HepG2 (cell line): Measurements from ENCODE around the gene PHKA2. TPM values are rescaled to one million over a fixed set of nuclear protein-coding genes. Genes with fewer than 3 reads are reported as not detected.

ENCODE experiments used
- ATAC-seq: fragments of 200-7000 bp; cut with Tn5 transposase; 3 replicates; pipeline ENCODE4 v1.9.1; 2020; ENCODE audit warnings: mild to moderate bottlenecking, moderate library complexity
- BruUV-seq: library from RNA; stranded (reverse); fragments of 400-500 nt; replicated peaks from 2 replicates; lab custom pipeline; 2021; lab: Mats Ljungman, UMichigan
- CTCF ChIA-PET: fragments of 300-600 bp; formaldehyde crosslinking; extraction: SDS; loops from one replicate; lab custom pipeline; 2021; ENCODE audit warnings: low total read pairs, inconsistent platforms, low intra/inter-chr PET ratio; lab: Yijun Ruan, JAX
- POLR2A ChIA-PET: fragments of 350-600 bp; sonication (Branson Sonifier 250); formaldehyde crosslinking; loops from one replicate; lab custom pipeline; 2020; ENCODE audit warnings: antibody characterized with exemption, inconsistent platforms; lab: Yijun Ruan, JAX
- DNase-seq: peaks from one replicate; pipeline ENCODE4 v3.0.0-alpha.2; 2015; ENCODE audit warnings: low spot score
- FAIRE-seq: peaks from 3 replicates; lab custom pipeline; 2011; peaks lifted over from hg19 to GRCh38; lab: Jason Lieb, UNC
- H2AFZ ChIP-seq: one replicate; pipeline ENCODE4 v1.6.1; 2011; ENCODE audit warnings: low read length, inconsistent platforms
- H3K27ac ChIP-seq: fragments of 300-600 bp; 3 replicates; pipeline ENCODE4 v1.8.0; 2011; ENCODE audit warnings: mixed run types, mild to moderate bottlenecking, mixed read lengths, low read length, inconsistent platforms; ENCODE audit not compliant: insufficient read depth; ENCODE audit errors: extremely low read length
- H3K27me3 ChIP-seq, 2 experiments: fragments of 200-600 bp in 1 of 2; 2 replicates in 1 of 2; 3 replicates in 1 of 2; pipeline versions ENCODE4 v1.6.0 to v1.8.0; 2011; ENCODE audit warnings: low read length in 2 of 2, mild to moderate bottlenecking in 2 of 2, moderate library complexity in 2 of 2, inconsistent platforms in 1 of 2; ENCODE audit not compliant: insufficient read depth in 2 of 2, control insufficient read depth in 1 of 2
- H3K36me3 ChIP-seq, 2 experiments: fragments of 200-600 bp in 1 of 2; replicated peaks in 1 of 2; 2 replicates in 1 of 2; 3 replicates in 1 of 2; pipeline versions ENCODE4 v1.5.1 to v1.8.0; 2011; ENCODE audit warnings: low read length in 2 of 2, inconsistent platforms in 1 of 2; ENCODE audit not compliant: insufficient read depth in 2 of 2, control insufficient read depth in 1 of 2
- H3K4me1 ChIP-seq: 2 replicates; pipeline ENCODE4 v1.5.1; 2012; ENCODE audit warnings: low read length, inconsistent platforms; ENCODE audit not compliant: insufficient read depth
- H3K4me2 ChIP-seq: 2 replicates; pipeline ENCODE4 v1.6.0; 2011; ENCODE audit warnings: low read depth, low read length, inconsistent platforms
- H3K4me3 ChIP-seq, 3 experiments: fragments of 200-600 bp in 1 of 3; sonication (generic), shearing (Covaris generic) in 1 of 3; replicated peaks in 1 of 3; 2 replicates each; pipeline ENCODE4 v1.5.1; 2011 to 2016; ENCODE audit warnings: low read length in 3 of 3, inconsistent platforms in 2 of 3, low read depth in 2 of 3, mild to moderate bottlenecking in 2 of 3, control low read depth in 1 of 3, mixed read lengths in 1 of 3; ENCODE audit not compliant: insufficient read depth in 1 of 3
- H3K79me2 ChIP-seq: one replicate; pipeline ENCODE4 v1.6.1; 2011; ENCODE audit warnings: low read length, inconsistent platforms; ENCODE audit not compliant: insufficient read depth
- H3K9ac ChIP-seq: 2 replicates; pipeline ENCODE4 v1.6.0; 2011; ENCODE audit warnings: mild to moderate bottlenecking, low read depth, low read length, inconsistent platforms; ENCODE audit not compliant: insufficient read depth
- H3K9me3 ChIP-seq: 2 replicates; pipeline ENCODE4 v1.5.1; 2012; ENCODE audit warnings: mild to moderate bottlenecking, low read length
- H4K20me1 ChIP-seq: 2 replicates; pipeline ENCODE4 v1.6.0; 2011; ENCODE audit warnings: inconsistent platforms, mild to moderate bottlenecking, low read length, moderate library complexity; ENCODE audit not compliant: insufficient read depth
- ATF7-NPFF ChIP-seq: sonication (generic); formaldehyde crosslinking; IDR thresholded peaks from 2 replicates; pipeline ENCODE4 v1.8.1; 2023; ENCODE audit warnings: mild to moderate bottlenecking, low read depth, missing genetic modification reagents, moderate library complexity
- TBX3 ChIP-seq: fragments of 450-650 bp; IDR thresholded peaks from 2 replicates; pipeline ENCODE4 v1.6.1; 2017; ENCODE audit warnings: antibody characterized with exemption, mild to moderate bottlenecking, inconsistent platforms, borderline replicate concordance
- TOPORS ChIP-seq: sonication (generic); formaldehyde crosslinking; IDR thresholded peaks from 2 replicates; pipeline ENCODE4 v1.8.0; 2023; ENCODE audit warnings: mild to moderate bottlenecking, missing genetic modification reagents
- ZNF577 ChIP-seq: sonication (generic); formaldehyde crosslinking; IDR thresholded peaks from 2 replicates; pipeline ENCODE4 v1.4.0; 2020; ENCODE audit warnings: mild to moderate bottlenecking, low read depth, missing genetic modification reagents, borderline replicate concordance
- WGBS: methylation state at CpG from one replicate; pipeline ENCODE4 v1.1.6; 2017; ENCODE audit warnings: low lambda C conversion rate; 5-methylcytosine and 5-hydroxymethylcytosine counted together
- in situ Hi-C: cut with HindIII; loops from 2 replicates; pipeline ENCODE4 v1.10.0; 2017; ENCODE audit warnings: low pct_unique_long_range_greater_than_20kb; ENCODE audit not compliant: extremely low pct_ligation_motif_present
- intact Hi-C: fragments of 100-400 bp; cut with micrococcal nuclease; formaldehyde crosslinking; loops from one replicate; pipeline ENCODE4 v1.10.0; 2022; ENCODE audit not compliant: unreplicated experiment
- polyA plus RNA-seq, 8 experiments: library from polyadenylated mRNA; depleted of rRNA in 3 of 8; stranded (reverse) in 7 of 8; unstranded in 1 of 8; fragments of >200 nt; fragmentation: Illumina TruSeq in 4 of 8; extraction: Trizol in 4 of 8; gene quantifications; 2 replicates each; pipeline versions ENCODE4 v1.2.1 to v1.2.3, GENCODE V29; 2011 to 2016; ENCODE audit warnings: low read depth in 4 of 8, missing spikeins in 1 of 8, mixed read lengths in 1 of 8; ENCODE audit not compliant: insufficient read depth in 1 of 8
- total RNA-seq, 5 experiments: library from RNA; depleted of rRNA; stranded (reverse); fragments of >200 nt; fragmentation: Illumina TruSeq; extraction: Trizol; gene quantifications; 2 replicates each; pipeline ENCODE4 v1.2.3, GENCODE V29; 2016; ENCODE audit warnings: low read depth in 1 of 5
- TF ChIP-seq, protein P1 (sequence below): sonication (generic); formaldehyde crosslinking; conservative IDR thresholded peaks from 2 replicates; pipeline ENCODE4 v1.4.0; 2020; ENCODE audit warnings: missing genetic modification reagents
- TF ChIP-seq, protein P2 (sequence below): sonication (generic); formaldehyde crosslinking; IDR thresholded peaks from 2 replicates; pipeline ENCODE4 v1.5.0; 2020; ENCODE audit warnings: missing genetic modification reagents
- TF ChIP-seq, protein P3 (sequence below): sonication (generic); formaldehyde crosslinking; IDR thresholded peaks from 2 replicates; pipeline ENCODE4 v1.8.1; 2023; ENCODE audit warnings: mild to moderate bottlenecking, missing genetic modification reagents
- TF ChIP-seq, protein P4 (sequence below): sonication (generic); formaldehyde crosslinking; IDR thresholded peaks from 2 replicates; pipeline ENCODE4 v1.5.0; 2020; ENCODE audit warnings: mild to moderate bottlenecking, missing genetic modification reagents, borderline replicate concordance
- TF ChIP-seq, protein P5 (sequence below): sonication (generic); formaldehyde crosslinking; IDR thresholded peaks from 2 replicates; pipeline ENCODE4 v1.8.1; 2022; ENCODE audit warnings: low read depth, mild to moderate bottlenecking, missing genetic modification reagents

The PHKA2 gene
- total and polyA plus RNA-seq, 2 of the 13 experiments (the other 11 are each of a cell fraction or from before 2014, with no cell fraction given): 20.5 to 273 TPM

DNA sequence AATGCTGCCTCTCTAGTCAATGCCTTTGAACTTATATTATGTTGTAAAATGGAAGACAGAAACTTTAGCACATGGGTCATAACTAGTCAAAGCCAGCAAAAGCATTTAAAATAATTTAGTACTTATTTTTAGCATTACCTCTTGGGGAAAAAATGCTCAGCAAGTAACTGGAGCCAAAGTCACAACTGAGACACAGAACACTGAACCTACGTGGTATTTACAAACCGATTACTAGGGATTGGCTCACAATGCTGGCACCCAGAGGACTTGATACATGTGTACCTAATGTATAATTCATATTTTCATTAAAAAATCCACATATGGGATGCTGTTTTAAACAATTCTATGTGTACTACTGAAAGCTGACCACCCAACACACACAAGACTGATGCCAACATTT, 38.4 kb downstream of the PHKA2 start (continued):
- no peak for TF ChIP-seq ZNF577

DNA sequence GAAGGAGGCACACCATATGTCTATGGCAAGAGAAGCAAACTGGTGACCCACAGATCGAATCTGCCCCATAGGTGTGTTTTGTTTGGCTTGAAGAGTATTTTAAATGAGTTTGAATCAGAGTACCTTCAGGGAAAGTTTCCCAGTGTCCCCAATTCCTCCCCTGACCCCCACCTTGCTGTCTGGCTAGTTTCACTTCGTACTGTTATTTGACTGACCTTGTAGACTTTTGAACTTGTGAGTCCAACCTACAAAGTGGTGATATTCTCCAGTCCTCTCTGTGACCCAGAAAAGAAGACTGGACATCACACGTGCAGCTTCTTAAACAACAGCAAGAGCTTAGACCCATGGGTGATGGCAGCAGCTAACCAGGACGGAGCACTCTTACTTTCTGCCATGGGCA, 39.4 kb downstream of the PHKA2 start:
- POLR2A ChIA-PET: no interaction called here
- 89% methylated on average over 2 of the region's 4 CpGs for WGBS
- no peak for DNase-seq
- CTCF ChIA-PET: no interaction called here
- intact Hi-C loops: no loop called here
- no peak overlapping the region for H3K4me2 ChIP-seq
- H2AFZ ChIP-seq: no peak overlapping the region
- no TSS peak for BruUV-seq
- no peak for TF ChIP-seq TBX3
- TF ChIP-seq, protein P1, sequence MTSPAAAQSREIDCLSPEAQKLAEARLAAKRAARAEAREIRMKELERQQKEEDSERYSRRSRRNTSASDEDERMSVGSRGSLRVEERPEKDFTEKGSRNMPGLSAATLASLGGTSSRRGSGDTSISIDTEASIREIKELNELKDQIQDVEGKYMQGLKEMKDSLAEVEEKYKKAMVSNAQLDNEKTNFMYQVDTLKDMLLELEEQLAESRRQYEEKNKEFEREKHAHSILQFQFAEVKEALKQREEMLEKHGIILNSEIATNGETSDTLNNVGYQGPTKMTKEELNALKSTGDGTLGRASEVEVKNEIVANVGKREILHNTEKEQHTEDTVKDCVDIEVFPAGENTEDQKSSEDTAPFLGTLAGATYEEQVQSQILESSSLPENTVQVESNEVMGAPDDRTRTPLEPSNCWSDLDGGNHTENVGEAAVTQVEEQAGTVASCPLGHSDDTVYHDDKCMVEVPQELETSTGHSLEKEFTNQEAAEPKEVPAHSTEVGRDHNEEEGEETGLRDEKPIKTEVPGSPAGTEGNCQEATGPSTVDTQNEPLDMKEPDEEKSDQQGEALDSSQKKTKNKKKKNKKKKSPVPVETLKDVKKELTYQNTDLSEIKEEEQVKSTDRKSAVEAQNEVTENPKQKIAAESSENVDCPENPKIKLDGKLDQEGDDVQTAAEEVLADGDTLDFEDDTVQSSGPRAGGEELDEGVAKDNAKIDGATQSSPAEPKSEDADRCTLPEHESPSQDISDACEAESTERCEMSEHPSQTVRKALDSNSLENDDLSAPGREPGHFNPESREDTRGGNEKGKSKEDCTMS (CRISPR knock-in tag): no peak
- TF ChIP-seq, protein P2, sequence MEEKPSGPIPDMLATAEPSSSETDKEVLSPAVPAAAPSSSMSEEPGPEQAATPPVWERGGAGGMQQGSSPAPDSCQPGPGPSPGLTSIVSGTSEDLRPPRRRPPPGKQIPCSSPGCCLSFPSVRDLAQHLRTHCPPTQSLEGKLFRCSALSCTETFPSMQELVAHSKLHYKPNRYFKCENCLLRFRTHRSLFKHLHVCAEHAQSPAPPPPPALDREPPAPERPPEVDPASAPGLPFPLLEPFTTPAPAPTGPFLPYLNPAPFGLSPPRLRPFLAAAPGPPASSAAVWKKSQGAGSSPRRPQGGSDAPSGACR: no peak
- TF ChIP-seq, protein P3, sequence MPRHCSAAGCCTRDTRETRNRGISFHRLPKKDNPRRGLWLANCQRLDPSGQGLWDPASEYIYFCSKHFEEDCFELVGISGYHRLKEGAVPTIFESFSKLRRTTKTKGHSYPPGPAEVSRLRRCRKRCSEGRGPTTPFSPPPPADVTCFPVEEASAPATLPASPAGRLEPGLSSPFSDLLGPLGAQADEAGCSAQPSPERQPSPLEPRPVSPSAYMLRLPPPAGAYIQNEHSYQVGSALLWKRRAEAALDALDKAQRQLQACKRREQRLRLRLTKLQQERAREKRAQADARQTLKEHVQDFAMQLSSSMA (CRISPR knock-in tag): no peak
- TF ChIP-seq, protein P4, sequence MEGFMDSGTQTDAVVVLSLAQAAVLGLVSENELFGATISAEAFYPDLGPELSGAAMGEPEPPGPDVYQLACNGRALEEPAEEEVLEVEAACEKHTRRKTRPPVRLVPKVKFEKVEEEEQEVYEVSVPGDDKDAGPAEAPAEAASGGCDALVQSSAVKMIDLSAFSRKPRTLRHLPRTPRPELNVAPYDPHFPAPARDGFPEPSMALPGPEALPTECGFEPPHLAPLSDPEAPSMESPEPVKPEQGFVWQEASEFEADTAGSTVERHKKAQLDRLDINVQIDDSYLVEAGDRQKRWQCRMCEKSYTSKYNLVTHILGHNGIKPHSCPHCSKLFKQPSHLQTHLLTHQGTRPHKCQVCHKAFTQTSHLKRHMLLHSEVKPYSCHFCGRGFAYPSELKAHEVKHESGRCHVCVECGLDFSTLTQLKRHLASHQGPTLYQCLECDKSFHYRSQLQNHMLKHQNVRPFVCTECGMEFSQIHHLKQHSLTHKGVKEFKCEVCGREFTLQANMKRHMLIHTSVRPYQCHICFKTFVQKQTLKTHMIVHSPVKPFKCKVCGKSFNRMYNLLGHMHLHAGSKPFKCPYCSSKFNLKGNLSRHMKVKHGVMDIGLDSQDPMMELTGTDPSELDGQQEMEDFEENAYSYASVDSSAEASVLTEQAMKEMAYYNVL (CRISPR knock-in tag): no peak
- no peak for TF ChIP-seq ATF7-NPFF (CRISPR knock-in tag)
- TF ChIP-seq, protein P5, sequence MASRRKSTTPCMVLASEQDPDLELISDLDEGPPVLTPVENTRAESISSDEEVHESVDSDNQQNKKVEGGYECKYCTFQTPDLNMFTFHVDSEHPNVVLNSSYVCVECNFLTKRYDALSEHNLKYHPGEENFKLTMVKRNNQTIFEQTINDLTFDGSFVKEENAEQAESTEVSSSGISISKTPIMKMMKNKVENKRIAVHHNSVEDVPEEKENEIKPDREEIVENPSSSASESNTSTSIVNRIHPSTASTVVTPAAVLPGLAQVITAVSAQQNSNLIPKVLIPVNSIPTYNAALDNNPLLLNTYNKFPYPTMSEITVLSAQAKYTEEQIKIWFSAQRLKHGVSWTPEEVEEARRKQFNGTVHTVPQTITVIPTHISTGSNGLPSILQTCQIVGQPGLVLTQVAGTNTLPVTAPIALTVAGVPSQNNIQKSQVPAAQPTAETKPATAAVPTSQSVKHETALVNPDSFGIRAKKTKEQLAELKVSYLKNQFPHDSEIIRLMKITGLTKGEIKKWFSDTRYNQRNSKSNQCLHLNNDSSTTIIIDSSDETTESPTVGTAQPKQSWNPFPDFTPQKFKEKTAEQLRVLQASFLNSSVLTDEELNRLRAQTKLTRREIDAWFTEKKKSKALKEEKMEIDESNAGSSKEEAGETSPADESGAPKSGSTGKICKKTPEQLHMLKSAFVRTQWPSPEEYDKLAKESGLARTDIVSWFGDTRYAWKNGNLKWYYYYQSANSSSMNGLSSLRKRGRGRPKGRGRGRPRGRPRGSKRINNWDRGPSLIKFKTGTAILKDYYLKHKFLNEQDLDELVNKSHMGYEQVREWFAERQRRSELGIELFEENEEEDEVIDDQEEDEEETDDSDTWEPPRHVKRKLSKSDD: no peak
- TF ChIP-seq TOPORS (CRISPR knock-in tag): no peak
- peaks cover 3 to 58% of the 10 kb centered on the region in 2 experiments; a peak in 4 of 5 replicates for H3K36me3 ChIP-seq
- no peak for ATAC-seq
- no peaks in the 10 kb centered on the region for H3K4me1 ChIP-seq
- no peak overlapping the region for H3K9ac ChIP-seq
- no peaks in the 10 kb centered on the region for H4K20me1 ChIP-seq
- in situ Hi-C loops: loop anchor here (25.0 kb wide), 1 partner anchor 393 kb away; the partner anchor contains the start of gene PDHA1
- H3K4me3 ChIP-seq: no peak overlapping the region
- H3K79me2 ChIP-seq: no peaks in the 10 kb centered on the region
- FAIRE-seq: no peak
- H3K27ac ChIP-seq: no peak overlapping the region
- H3K27me3 ChIP-seq: no peaks in the 10 kb centered on the region
- no peaks in the 10 kb centered on the region for H3K9me3 ChIP-seq
